Activated T-cell treated with anti-CD3 and anti-CD28 coated beads, Interleukin-2, amount 50 U/mL, for 1 hour (primary cell): Measurements from ENCODE around the gene PRR22.
A peak's percentile ranks its signal among the peaks of the same experiment; 100 is the strongest.

ENCODE experiments used
- DNase-seq: peaks from one replicate; pipeline ENCODE4 v3.0.0-alpha.2; 2020

PRR22 gene

DNA sequence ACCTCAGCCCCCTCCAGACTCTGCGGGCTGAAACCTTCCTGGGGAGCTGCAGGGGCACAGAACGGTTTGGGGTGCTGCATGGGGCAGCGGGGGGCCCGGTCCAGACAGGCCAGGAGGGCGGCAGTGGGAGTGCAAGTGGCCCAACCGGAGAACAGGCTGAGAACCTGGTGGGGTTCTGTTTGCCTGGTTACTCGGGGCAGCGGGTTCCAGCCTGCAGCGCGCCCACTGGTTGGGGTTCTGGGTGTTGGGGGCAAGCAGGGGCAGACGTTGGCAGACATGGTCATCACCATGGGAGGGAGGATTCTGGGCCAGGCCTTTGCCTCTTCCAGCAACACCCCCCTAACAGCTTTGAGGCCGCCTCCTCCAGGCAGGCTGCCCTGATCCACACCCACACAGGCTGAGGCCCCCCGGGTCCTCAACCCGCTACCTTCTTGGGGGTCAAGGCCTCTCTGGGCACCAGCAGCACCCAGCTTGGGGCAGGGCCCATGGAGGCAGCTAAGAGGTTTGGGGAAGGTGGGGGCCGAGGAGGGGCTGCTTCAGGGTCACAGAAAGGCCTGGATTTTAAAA lies at the start of gene PRR22:
Gene PRR22, minus strand, starts transcription at position 166 of the 567 bp plus-strand sequence. Its CDS starts 86 bp downstream, at position 80.
- DNase-seq: no peak

DNA sequence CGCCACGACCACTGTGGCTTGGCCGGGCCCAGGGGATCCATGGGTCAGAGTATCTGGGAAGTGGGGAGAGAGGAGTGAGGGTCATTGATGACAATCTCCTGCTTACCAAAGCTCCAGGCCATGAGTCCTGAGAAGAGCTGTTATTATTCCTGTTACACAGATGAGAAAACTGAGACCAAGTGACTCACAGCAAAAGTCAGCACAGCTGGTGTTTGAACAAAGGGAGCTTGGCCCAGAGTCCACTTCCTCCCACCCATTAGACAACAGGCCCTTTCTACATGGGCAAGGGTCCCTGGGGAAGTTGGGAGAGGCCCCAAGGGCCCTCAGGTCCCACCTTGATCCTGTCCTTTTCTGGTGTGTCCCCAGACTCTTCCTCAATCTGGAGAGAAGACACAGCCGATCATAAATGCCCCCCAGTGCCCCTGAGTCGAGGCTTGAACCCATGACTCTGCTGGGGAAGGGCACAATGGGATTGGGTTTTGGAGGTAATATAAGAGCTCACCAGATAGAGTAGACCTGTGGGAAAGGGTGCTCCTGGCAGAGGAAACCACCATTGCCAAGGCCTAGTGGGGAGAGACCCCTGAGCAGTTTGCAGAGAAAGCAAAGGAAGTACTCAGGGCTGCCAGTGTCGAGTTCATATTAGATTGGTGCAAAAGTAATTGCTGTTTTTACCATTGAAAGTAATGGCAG lies 48.1 kb upstream of the PRR22 start:
- DNase-seq: no peak

- DNase-seq: no peak
Observed at GRCh38 chr19:5832061-5832460, 47.5 kb upstream of the PRR22 start.

DNA sequence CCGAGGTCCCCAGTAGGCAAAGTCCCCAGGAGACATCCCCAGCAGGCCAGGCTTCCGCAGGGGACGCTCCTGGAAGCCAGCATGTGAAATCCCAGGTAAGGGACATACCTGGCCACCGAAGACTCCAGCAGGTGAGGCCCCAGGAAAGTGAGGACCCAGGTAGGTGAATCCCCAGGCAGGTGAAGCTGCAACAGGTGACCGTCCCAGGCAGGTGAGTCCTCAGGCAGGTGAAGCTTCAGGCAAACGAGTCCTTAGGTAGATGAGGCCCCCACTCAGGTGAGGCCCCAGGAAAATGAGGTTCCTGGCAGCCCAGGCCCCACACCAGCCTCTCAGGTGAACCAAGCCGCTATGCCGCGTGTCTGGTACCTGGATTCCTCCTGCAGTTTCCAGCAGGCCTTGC lies 46.6 kb upstream of the PRR22 start:
- DNase-seq: no peak

GRCh38 chr19:5829567-5830310 lies 45.2 kb upstream of the PRR22 start:
- DNase-seq: no peak

- peak; percentile 47 for DNase-seq
Observed at GRCh38 chr19:5828661-5829566, 44.4 kb upstream of the PRR22 start.

GRCh38 chr19:5827891-5828660 lies 43.5 kb upstream of the PRR22 start:
- DNase-seq: peak; percentile 98

GRCh38 chr19:5827342-5827890 lies 42.9 kb upstream of the PRR22 start:
- DNase-seq: no peak

DNA sequence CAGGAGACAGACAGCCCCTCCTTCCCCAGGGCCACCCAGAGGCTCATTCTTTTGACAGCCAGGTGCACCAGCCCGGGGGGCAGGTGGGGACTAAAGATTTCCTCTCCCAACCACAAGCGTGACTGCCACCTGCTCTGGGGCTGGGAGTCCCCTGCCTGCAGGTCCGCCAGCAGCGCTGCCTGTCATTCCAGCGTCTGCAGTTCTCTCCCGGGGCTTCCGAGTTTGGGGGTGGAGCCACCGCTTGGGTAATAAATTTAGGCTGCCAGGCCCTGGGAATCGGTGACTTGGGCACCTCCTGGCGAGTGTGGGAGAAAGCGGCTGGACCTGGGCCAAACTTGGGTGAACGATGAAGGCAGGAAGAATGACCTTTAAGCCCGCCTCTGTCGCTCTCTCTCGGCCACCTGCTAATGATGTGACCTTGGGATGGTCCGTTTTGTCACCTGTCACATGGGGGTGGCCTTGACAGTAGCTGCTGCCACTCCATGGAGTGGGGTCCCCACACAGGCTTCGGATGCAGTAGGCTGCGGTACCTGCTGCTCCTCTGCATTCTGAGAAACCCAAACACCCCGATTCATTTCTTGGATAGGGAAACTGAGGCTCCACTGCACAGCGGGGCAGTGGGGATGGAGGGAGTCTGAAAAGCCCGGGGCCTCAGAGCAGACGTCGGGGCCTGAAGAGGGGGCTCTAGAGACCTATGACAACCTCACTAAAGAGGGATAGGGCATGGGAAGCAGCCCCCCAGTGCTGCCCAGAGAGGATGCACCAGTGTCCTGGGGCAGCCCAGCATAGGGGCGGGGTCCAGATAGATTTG lies 42.2 kb upstream of the PRR22 start:
- DNase-seq: peak; percentile 42

DNA sequence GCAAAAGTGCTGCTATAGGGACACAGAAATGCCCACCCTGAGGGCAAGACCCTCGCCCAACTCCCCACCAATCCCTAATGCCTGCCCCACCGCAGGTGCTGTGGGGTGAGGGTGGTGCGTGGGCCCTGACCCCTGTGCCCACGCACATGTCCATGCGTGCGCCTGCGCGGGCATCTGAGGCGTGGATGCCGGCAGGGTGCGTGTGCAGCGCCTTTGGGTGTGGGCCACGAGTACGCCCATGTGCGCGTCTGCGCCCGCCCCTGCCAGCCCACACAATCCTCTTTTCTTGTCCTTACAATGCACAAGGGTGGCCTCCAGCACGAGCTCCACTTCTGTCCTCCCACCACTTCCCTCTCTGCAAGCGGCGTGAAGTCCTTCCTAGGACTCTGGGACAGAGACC lies 40.6 kb upstream of the PRR22 start:
- no peak for DNase-seq

- DNase-seq: no peak
Observed at GRCh38 chr19:5824751-5825150, 40.2 kb upstream of the PRR22 start.

DNA sequence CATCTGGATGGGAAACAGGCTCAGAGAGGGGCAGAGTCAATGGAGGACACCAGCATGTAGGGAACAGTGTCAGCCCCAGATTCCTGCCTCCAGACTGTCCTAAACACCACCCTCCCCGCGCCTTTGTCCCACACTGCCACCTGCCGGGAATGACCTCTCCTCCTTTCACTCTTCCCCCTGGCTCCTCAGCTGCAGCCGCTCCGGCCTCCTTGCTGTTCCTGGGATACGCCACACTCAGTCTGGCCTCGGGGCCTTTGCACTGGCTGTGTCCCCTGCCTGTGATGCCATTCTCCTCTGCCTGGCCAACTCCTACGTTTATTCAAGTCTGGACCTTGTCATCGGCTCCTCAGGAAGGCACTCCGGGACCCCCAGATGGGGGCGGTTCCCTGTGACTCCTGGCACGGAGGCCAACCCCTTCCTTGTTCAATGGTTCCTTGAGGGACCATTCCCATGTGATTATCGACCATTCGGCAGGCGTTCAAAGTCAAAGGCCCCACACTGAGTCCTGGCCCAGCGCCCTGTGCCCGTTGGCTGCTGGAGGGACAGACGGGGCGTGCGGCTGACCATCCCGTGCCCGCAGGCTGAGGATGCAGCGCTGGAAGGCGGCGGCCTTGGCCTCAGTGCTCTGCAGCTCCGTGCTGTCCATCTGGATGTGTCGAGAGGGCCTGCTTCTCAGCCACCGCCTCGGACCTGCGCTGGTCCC lies 39.2 kb upstream of the PRR22 start:
- DNase-seq: no peak

DNA sequence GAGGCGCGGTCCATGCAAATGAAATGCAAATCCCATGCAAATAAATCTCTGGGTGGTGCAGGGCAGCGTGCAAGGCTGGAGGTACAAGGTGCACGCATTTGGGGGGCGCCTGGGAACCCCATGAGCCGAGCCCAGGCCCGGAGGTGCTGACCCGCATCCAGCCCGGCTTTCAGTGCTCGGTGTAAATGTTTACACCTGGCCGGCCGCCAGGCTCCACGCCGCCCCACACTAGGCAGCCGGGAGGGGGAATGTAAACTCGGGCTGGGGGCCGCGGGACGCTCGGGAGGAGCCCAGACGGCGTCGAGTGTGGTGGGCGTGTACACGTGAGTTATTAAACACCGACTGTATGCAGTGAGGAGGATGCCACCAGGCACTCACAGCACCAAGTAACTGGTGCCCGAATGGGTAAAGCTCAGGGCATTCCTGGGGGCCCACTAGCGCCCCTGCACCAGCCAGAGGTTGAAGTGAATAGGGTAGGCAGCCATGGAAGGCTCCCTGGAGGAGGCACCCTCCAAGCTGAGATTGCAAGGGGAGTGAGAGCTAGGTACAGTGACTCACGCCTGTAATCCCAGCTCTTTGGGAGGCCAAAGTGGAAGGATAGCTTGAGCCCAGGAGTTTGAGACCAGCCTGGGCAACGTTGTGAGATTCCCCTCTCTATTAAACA lies 37.8 kb upstream of the PRR22 start:
- DNase-seq: no peak

DNA sequence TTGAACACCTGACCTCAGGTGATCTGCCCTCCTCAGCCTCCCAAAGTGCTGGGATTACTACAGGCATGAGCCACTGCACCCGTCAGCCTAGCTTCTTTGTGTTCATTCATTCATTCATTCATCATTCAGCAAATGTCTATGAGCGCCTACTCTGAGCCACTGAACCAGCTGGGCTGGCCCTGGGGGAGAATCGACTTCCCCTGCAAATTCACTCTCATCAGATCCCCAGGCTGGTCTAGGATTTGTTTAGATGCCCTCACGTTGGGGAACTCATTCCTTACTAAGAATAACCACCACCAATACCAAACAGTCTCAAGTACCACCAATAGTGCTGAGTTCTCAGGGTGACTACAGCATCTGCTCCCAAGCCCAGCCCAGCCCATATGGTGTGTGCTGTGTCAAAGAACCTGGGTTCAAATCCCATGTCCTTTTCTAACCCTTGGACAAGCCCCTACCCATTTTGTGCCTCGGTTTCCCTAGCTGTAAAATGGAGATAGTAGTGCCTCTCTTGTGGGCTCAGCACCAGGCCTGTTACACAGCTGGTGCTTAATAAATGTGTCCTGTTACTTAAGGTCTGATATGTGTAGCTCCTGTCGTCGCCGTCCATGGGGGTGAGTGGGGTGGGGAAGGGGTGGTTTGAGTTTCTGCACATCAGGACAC lies 37.1 kb upstream of the PRR22 start:
- no peak for DNase-seq

- DNase-seq: no peak
Observed at GRCh38 chr19:5820785-5821184, 36.2 kb upstream of the PRR22 start.

GRCh38 chr19:5818594-5818993 lies 34.0 kb upstream of the PRR22 start:
- no peak for DNase-seq

- DNase-seq: no peak
Observed at GRCh38 chr19:5817218-5817617, 32.7 kb upstream of the PRR22 start.

DNA sequence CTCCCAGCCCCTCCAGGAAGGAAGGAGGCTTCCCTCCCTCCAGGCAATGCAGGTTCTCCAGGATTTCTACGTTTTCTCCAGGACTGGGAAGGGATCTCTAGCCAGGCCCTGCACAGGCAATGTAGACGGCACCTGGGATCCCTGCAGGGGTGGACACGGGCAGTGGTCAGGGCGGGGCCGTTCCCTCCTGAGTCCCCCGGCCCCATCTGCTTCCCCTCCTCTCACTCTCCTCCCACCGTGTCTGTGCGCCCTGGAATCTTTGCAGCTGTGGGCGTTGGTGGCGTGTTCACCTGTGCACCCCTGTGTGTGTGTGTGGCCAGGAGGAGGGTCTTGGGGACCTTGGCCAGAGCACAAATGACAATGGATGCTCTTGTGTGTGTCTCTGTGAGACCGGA lies 30.3 kb upstream of the PRR22 start:
- no peak for DNase-seq

- no peak for DNase-seq
Observed at GRCh38 chr19:5814123-5814851, 29.7 kb upstream of the PRR22 start.
